ENCODE results near the gene CYTH3.
"Not testable (repeated sequence)": the region's sequence is repeated elsewhere in the genome, so short reads cannot be mapped to it uniquely, and the experiment has no call there.

CYTH3 gene

DNA sequence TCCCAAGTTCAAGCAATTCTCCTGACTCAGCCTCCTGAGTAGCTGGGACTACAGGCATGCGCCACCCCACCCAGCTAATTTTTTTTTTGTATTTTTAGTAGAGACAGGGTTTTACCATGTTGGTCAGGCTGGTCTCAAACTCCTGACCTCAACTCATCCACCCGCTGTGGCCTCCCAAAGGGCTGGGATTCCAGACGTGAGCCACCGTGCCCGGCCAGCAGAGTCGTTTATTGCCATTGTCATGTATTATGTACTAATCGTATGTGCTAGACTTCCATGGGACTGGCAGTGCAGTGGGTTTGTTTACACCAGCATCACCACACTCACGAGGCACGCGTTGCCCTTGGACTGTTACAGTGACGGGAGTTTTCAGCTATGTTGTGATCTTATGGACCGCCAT is 120.9 kb downstream of the CYTH3 start:
- DNase-seq (ENCODE audit: low read depth in 2 of 2), result not testable (repeated sequence)

DNA sequence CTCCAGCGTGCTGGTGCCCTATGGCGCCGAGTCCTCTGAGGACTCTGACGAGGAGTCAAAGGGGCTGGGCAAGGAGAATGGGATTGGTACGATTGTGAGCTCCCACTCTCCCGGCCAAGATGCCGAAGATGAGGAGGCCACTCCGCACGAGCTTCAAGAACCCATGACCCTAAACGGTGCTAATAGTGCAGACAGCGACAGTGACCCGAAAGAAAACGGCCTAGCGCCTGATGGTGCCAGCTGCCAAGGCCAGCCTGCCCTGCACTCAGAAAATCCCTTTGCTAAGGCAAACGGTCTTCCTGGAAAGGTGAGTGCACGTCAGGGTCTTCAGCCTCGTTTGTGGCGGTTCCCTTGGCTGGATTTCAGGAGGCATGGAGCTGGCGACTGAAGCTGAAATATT is 122.4 kb downstream of the CYTH3 start:
- DNase-seq (ENCODE audit: low read depth in 2 of 2), result no peak

DNA sequence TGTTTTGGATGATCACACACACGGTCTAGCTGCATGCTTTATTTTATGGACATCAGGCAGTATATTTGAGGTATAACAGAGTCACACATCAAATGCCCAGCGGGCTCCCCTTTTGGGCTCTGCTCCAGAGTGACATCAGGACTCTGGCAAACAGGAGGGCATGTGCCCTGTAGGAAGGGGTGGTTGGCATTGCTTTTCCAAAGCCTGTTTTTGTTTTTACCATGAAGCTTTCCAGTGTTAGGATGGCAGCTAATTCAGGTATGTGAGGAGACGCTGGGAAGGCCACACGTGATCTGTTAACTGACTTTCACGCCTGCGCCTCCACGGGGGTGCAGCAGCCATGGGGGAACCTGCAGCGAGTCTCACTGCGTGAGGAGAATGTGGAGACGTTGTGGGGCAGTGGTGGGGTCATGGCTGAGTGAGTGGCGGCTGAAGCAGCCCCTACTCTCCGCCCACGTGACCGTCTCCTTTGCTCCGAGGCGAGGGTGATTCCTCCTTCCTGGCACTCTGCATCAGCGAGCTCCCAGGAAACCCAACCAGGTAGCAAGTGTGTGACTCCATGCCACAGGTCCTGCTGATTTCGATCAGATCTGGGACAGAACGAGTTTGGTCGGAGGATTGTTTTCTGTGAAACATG is 123.6 kb downstream of the CYTH3 start:
- no peak for DNase-seq (ENCODE audit: low read depth in 2 of 2)

DNA sequence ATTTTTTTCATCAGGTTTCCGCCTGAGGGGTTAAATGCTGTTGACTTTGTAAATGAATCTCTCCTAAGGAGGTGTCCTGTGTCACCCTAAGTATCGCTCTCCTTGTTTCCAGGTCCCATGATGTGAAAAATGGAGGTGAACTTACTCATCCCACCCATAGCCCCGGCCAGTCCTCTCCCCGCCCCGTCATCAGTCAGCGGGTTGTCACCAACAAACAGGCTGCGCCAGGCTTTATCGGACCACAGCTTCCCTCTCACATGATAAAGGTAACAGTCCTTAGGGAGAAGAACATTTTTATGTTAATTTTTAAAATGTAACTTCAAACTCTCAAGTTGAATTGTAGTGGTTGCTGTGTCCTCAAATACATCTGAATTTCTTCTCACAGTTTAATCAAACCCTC is 124.8 kb downstream of the CYTH3 start:
- no peak for DNase-seq (ENCODE audit: low read depth in 2 of 2)

DNA sequence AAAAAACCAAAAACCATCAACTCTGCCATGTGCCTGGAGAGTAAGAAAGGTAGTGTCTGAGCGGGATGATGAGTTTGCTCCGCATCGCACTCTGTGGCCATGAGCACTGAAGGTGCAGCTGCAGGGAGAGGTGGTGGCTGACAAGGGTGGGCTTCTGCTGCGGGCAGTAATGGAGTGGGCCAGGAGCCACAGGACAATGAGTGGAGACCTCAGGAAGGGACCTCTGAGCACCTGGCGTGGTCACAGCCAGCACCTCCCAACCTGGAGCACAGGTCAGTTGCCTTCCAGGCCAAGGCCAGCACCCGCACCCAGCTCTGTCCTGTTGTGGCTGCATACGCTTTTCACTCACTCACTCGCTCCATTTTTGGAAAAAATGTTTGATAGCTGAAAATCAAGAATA is 125.8 kb downstream of the CYTH3 start:
- DNase-seq (ENCODE audit: low read depth in 2 of 2), result no peak

DNA sequence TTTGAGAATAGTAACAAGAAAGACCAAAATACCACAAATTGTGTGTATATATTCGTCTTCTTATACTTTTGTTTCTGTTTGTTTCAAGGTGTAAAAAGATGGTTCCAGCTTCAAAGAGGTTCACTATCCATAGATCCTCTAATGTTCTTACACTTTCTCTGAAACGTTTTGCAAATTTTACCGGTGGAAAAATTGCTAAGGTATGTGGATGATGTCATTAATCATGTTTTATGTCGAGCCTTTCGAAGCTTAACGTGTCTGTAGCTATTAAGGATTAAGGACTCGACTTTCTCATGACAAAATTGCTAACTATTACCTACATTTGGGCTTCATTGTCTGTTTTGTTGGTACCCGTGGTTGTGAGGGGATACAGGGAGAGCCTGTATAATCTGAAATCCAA is 128.4 kb downstream of the CYTH3 start:
- no peak for DNase-seq (ENCODE audit: low read depth in 2 of 2)

DNA sequence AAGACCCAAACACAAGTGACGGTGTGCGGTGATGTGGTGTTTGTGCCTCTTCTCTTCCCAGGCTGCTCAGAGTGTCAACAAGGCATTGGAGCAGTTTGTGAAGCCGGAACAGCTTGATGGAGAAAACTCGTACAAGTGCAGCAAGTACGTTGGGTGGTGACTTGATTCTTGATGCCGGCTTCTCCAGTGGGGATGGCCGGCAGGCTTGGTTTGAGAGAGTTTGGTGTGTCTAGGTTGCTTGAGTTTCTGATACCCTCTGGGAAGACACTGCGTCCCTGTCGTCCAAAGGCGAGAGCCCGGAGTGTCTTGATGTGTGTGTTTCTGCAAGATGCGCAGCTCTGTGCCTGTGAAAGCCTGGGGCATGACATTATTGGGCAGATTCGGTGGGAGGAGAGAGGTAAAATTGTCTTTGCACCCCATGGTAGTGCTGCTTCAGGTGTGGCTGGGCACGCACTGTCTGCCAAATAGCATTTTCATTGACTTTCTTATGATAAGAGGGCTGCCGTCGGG is 129.5 kb downstream of the CYTH3 start:
- no peak for DNase-seq (ENCODE audit: low read depth in 2 of 2)

DNA sequence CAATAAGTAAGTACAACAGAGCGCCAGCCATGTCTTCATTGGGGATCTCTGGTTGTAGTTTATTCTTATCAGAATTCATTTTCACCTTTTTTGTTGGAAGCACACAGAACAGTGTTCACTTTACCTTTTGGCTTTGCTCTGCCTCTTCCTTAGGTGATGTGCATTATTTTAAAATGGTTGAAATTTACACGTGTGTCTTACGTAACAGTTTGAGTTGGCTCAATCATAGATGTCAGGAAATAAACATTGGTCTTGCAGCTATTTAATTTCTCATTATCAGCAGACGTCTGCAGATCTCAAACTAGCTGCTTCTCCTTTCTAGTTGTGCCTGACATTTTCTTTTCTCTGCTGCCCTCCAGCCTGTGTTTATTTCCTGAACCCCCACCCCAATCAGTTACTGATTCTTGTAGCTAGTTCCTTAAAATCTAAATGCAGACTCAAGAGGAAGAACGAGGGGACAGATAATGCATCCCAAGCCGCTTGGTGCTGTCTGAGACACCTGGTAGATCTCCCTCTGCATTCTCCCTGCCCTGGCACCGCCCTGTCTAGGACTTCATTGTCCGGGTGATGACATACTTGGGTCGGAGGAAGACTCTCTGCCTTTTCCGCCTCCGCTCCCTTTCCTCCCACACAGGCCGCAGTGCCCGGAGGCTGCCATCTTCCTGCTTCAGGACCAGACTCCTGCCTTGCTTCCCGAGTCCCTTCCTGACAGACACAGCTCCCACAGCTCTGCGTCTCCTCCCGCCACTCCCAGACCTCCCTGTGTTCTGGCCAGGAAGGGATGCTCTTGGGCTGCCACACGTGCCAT is 133.0 kb downstream of the CYTH3 start:
- no peak for DNase-seq (ENCODE audit: low read depth in 2 of 2)

DNA sequence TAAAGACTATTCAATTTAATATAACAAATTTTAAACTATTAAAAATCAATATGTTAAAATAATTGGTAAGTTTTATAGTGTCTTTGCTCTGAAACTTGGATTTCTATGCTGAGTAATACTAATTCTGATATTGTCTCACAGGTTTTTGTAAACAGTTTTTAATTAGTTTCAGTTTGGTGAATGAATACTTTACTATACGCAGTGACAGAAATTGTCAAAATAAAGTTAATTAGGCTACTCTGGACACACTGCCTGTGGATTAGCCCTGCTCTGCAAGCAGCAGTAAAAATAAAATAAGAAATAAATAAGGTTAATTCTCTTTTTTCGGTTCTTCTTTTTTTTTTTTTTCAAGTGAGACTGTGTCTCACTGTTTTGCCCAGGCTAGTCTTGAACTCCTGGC is 135.9 kb downstream of the CYTH3 start:
- no peak for DNase-seq (ENCODE audit: low read depth in 2 of 2)

DNA sequence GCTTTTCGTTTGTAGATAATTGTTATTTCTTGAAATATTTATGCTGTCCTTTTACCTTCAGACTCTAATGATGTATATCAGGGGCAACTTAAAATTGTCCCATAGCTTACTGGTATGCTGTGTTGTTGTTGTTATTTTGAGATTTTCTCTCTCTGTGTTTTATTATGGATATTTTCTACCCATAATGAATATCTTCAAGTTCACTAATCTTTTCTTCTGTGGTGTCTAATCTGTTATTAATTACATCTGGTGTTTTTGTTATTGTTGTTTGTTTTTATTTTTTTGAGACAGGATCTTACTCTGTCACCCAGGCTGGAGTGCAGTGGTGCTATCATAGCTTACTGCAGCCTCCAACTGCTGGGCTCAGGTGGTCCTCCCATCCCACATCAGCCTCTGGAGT is 139.2 kb downstream of the CYTH3 start:
- no peak for DNase-seq (ENCODE audit: low read depth in 2 of 2)

DNA sequence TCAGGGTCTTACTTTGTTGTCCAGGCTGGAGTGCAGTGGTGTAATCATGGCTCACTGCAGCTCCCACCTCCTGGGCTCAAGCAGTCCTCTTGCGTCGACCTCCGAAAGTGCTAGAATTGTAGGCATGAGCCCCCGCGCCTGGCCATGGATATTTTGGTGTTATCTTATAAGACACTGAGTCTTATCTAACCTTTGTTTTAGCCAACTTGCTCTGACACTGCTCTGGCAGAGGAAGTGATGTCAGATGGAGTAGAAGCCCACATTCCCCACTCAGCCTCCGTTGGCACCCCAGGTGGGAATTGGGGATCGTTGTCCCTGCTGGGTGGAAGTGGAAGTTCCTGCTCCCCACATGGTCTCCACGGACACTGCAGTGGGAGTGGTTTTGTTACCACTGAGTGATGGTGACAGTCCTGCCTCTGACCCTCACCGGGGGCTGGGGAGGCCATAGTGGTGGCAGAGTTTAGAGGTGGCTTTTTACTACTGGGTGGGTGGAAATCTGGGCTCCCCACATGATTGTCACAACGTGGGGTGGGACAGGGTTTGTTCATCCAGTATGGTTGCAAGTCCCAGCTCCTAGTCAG is 142.3 kb downstream of the CYTH3 start:
- no peak for DNase-seq (ENCODE audit: low read depth in 2 of 2)

DNA sequence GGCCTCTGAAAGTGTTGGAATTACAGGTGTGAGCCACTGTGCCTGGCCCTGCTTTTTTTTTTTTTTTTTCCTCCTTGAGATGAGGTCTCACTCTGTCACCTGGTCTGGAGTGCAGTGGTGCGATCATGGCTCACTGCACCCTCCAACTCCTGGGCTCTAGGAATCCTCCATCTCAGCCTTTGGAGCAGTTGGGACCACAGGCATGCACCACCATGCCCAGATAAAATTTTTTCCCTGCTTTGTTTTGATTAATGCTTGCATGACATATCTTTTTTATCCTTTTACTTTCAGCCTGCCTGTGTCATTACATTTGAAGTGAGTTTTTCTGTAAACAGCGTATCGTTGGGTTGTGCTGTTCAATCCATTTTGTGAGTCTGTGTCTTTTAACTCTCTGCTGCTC is 144.2 kb downstream of the CYTH3 start:
- DNase-seq (ENCODE audit: low read depth in 2 of 2), result no peak

DNA sequence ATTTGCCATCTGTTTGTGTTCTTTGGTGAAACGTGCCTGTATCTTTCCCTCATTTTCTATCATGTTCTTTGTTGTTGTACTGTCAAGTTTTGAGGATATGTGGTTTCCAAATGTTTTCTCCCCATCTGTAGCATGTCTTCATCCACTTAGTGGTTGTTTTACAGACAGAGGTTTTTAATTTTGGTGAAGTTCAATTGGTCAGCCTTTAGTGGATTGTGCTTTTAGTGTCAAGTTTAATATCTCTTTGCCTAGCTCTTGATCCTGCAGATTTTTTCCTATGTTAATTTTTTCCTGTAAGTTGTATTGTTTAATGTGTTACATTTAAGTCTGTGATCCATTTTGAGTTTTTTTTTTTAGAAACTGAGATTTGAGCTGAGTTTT is 145.3 kb downstream of the CYTH3 start:
- no peak for DNase-seq (ENCODE audit: low read depth in 2 of 2)

DNA sequence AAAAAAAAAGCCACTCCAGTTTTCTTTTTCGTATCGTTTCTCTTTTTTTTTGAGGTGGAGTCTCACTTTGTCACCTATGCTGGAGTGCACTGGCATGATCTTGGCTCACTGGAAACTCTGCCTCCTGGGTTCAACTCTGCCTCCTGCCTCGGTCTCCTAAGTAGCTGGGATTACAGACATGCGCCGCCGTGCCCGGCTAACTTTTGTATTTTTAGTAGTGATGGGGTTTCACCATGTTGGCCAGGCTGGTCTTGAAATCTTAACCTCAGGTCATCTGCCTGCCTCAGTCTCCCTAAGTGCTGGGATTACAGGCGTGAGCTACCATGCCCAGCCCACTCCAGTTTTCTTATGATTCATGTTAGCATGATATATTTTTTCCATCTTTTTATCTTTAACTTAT is 148.6 kb downstream of the CYTH3 start:
- DNase-seq (ENCODE audit: low read depth in 2 of 2), result no peak

DNA sequence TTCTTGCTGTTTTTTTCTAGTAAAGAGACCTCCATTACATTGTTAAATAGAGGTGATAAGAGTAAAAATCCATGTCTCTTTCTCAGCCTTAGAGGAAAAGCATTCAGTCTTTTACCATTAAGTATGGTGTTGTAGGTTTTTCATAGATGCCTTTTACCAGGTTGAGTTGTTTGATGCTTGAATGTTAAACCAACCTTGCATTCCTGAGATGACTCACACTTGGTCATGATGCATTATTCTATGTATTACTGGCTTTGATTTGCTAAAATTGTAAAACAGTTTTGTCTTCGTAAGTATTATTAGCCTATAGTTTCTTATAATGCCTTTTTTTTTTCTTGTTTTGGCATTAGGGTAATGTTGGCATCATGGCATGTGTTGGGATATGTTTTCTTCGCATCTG is 151.3 kb downstream of the CYTH3 start:
- no peak for DNase-seq (ENCODE audit: low read depth in 2 of 2)

DNA sequence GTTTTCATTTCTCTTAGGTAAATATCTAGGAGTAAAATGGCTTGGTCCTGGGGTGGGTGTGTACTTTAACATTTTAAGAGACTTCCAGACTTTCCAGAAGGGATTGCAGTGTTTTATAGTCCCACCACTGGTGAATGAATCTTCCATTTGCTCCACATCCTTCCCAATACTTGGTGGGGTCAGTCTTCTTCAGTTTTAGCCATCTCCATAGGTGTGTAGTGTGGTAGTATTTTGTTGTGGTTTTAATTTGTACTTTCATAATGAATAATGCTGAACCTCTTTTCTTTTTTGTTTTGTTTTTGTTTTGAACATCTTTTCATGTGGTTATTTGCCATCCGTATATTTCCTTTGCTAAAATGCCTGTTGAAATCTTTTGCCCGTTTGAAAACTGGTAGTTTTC is 154.9 kb downstream of the CYTH3 start:
- no peak for DNase-seq (ENCODE audit: low read depth in 2 of 2)

DNA sequence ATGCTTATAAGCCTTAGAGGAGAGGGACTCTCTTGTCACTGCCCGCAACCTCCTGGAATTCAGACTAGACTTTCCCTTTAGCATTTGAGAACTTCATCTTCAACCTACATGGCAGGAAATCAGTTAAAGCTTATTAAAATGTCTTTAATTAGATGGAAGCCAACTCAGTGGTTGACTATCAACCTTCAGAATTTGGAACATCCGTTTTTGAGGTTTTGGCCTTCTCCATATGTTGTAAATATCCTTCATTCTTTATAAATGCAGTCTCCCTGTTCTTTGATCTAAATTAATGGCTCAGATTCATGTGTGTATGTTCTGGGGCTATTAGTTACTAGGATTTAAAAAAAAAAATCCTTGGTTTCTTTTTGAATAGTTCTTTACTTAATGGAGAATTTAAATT is 156.2 kb downstream of the CYTH3 start:
- no peak for DNase-seq (ENCODE audit: low read depth in 2 of 2)

Data from stimulated activated CD8-positive, alpha-beta memory T cell treated with anti-CD3 and anti-CD28 coated beads, Interleukin-2, amount 100 ng/mL, for 1 hour (primary cell).